ENCODE results near the gene MAN2B1. TPM values are rescaled to one million over a fixed set of nuclear protein-coding genes. Genes with fewer than 3 reads are reported as not detected.

Gene MAN2B1
- total and polyA plus RNA-seq, 2 of the 8 experiments (the other 6 are each of a cell fraction or from before 2014, with no cell fraction given) = 55.3 to 76.3 TPM

DNA sequence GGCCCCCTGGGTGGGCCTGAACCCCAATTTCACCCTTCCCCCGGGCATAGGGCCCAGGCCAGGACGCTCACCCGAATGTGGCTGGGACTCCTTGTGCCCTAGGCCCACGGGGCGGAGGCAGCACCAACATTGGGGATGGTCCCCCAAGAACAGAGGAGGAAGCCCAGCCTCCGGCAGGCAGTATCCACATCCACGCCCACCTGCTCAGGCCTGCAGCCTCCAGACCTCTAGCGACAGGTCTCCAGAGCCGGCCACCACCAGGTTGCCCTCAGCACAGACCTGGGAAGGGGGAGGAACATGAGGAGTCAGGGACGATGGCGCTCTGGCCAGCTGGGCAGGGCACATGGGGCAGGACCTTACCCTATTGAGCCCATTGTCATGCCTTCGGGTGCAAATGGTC is 22.5 kb upstream of the MAN2B1 start (continued):
- TF ChIP-seq CEBPB (IDR thresholded peaks at IDR 0.05; ENCODE audit: low read depth, low read length) = no peak
